A204.1 (cell line): Measurements from ENCODE around the gene RNF222.

Experiments
- FAIRE-seq: peaks from 2 replicates; lab custom pipeline; 2012; peaks lifted over from hg19 to GRCh38; lab: Jason Lieb, UNC

RNF222 gene, protein sequence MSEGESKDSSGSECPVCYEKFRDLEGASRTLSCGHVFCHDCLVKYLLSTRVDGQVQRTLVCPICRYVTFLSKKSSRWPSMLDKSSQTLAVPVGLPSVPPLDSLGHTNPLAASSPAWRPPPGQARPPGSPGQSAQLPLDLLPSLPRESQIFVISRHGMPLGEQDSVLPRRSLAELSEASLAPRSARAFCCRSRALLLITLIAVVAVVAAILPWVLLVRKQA

DNA sequence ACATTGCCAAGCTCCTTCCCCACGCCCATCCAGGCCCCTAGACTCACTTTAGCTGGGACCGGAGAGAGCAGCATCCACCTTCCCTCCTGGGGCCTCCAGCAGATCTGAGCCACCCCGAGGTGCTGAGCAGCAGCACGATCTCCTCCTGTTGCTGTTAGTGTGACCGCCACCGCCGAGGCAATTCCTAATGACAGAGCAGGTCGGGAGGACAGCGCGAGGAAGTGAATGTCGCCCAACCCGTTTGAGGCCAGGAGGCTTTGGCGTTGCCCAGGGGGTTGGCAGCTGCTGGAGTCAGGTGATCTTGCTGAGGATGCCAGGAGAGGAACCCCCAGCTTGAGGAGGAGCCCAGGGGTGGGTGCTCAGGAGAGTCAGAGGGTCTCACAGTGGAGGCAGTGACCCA is at the start of gene RNF222:
TSS of gene RNF222 (minus strand) at position 192 of the 400 bp plus-strand sequence. CDS start 4,366 bp downstream, outside the sequence.
- FAIRE-seq, result no peak

DNA sequence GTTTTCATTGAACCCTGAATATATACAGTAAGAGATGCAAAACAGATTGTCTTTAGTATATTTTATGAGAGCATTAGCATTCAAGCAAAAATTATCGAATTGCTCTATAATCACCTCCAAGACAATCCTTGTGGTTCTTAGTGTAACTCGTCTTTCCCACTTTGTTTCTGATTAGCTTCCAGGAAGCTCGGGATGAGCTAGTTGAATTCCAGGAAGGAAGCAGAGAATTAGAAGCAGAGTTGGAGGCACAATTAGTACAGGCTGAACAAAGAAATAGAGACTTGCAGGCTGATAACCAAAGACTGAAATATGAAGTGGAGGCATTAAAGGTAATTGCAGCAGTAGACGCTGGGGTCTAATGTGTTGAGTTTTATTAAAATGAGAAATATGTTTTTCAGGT is 47.9 kb upstream of the RNF222 start:
- no peak for FAIRE-seq

GRCh38 chr17:8444494-8444893 is 46.9 kb upstream of the RNF222 start:
- FAIRE-seq, result no peak

- no peak for FAIRE-seq
Measured at GRCh38 chr17:8443756-8444155, 46.1 kb upstream of the RNF222 start.

DNA sequence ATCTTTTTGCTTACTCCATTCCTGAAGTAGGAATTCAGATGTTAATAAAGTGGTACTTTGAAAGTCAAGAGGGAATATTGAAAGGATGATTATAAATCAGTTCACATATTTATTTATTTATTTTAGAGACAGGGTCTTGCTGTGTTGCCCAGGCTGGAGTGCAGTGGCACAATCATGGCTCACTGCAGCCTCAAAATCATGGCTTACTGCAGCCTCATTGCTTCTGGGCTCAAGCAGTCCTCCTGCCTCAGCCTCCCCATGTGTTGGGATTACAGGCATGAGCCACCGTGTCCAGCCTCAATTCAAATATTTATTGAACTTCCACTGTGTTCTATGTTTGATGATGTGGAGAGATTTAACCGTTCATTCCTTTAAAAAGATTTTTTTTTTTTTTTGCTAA is 44.7 kb upstream of the RNF222 start:
- FAIRE-seq, result no peak

DNA sequence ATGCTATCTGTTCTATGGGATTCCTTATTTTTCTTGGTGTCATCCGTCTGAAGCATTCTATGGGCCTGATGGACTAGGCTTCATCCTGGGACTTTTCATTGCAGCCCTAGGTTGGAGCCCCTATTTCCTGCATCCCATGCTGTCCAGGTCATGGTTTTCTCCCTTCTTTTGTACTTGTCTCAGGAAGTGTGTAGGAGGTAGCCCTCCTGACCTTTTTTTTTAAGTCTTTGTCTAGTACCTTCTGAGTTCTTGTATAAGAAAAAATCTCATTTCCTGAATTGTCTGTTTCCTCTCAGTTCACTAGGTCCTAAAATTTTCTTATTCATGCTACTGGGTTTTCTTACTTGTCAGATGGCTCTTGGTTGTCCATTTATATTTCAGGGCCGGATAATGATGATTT is 44.1 kb upstream of the RNF222 start:
- FAIRE-seq, result no peak

GRCh38 chr17:8439681-8440080 is 42.1 kb upstream of the RNF222 start:
- FAIRE-seq, result no peak

DNA sequence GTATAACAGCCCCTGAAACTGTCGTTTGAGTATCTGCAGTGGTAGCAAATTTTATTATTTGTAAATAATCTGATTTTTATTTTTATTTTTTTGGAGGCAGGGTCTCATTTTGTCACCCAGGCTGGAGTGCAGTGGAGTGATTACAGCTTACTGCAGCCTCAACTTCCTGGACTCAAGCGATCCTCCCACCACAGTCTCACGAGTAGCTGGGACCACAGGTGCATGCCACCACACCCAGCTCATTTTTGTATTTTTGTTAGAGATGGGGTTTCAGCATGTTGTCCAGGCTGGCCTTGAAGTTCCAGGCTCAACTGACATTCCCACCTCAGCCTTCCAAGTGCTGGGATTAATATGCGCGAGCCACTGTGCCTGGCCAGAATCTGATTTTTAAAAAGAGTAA is 40.8 kb upstream of the RNF222 start:
- FAIRE-seq, result no peak

GRCh38 chr17:8436844-8437171 is 39.2 kb upstream of the RNF222 start:
- FAIRE-seq, result no peak

- no peak for FAIRE-seq
Measured at GRCh38 chr17:8436169-8436843, 38.7 kb upstream of the RNF222 start.

GRCh38 chr17:8435245-8436168 is 37.9 kb upstream of the RNF222 start, which contains the start of gene NDEL1:
TSS of gene NDEL1 (plus strand) at chr17:8435884. CDS start at chr17:8444272, 8,388 bp downstream.
- FAIRE-seq, result no peak

- FAIRE-seq, result no peak
Measured at GRCh38 chr17:8430966-8431365, 33.3 kb upstream of the RNF222 start.

DNA sequence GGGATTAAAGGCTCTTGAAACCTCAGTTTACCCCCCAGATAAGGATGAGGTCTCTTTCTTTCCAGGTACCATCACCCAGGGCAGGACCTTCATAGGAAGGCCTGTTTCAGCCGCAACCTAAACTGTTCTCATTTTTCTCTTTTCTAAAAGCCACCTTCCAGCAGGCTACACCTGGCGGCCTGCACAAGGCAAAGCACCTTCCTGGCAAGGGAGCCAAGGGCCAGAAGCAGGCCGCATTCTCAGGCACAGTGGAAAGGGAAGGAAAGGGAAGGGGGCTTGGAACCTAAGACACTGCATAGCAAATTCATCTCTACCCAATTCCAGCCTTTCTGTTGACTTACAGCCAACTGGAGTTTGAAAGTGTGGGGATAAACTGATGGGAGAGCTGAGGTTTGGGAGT is 29.2 kb upstream of the RNF222 start:
- FAIRE-seq, result no peak

DNA sequence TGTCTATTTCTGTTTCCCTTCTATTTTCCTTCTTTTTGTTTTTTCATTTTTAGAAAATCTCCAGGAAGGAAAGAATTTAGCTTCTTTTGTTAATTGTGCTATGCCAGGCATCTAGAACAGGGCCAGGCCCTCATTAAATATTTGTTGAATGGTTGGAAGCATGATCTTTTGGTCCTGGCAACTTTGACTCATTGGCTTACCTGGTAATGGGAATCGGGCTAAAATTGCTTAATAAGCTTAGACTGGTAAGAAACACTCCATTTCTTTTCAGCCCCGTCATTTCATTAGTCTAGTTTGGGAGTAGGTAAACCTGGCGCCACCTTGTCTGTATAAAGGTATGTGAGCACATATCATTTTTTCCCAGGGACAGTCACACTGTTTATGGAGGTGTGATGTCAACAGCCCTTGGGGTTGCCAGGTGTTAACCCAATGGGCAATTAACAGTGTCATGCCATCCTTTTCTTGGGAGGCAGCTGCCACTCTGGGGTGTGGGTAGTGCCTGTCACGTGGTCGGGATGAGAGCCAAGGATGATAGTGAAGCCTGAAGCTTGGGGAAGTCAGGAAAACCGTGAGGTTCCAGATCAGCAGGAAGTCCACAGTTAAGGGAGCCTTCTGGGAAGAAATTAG is 28.6 kb upstream of the RNF222 start:
- no peak for FAIRE-seq

DNA sequence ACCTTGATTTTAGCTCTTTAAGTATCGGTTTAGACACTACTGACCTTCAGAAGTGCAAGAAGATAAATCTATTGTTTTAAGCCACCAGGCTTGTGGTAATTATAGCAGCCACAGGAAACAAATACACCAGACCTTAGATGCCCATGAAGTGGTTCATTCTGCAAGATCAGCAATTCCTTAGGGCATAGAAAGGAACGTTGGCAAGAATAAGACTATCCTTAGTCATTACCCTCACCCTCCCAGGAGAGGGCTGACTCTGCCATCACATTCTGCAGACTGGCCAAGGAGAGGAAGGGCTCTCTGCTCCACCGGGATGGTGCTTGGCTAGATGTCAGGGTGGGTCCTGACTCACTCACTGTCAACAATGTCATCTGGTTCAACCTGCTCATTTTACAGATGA is 23.9 kb upstream of the RNF222 start:
- no peak for FAIRE-seq

GRCh38 chr17:8420041-8420934 is 22.7 kb upstream of the RNF222 start:
- no peak for FAIRE-seq

DNA sequence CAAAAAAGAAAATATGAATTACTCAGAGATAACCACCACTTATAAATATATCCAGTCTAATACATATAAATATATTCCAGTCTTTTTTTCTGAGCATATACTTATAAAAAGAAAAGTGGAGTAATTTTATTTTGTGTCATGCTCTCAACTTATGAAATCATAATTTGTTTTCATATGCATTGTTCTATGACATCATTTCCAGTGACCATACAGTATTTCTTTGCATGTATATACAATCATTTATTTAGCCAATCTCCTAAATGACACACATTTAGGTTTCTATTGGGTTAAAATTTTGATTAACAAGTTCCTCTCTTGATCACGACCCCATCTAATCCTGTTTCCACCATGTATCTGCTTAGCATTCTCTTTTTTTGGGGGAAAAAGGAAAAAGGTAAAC is 21.7 kb upstream of the RNF222 start:
- FAIRE-seq, result peak; percentile 9

DNA sequence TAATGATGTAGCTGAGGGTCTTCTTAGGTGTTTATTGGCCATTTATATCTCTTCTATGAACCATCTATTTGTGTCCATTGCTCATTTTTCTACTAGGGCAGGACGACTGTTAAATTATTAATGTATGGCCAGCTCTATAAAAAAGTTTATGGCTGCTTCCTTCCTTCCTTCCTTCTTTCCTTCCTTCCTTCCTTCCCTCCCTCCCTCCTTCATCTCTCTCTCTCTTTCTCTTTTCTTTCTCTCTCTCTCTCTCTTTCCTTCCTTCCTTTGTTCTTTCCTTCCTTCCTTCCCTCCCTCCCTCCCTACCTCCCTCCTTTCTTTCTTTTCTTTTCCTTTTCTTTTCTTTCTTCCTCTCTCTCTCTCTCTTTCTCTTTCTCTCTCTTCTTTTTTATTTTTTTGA is 20.8 kb upstream of the RNF222 start:
- no peak for FAIRE-seq

DNA sequence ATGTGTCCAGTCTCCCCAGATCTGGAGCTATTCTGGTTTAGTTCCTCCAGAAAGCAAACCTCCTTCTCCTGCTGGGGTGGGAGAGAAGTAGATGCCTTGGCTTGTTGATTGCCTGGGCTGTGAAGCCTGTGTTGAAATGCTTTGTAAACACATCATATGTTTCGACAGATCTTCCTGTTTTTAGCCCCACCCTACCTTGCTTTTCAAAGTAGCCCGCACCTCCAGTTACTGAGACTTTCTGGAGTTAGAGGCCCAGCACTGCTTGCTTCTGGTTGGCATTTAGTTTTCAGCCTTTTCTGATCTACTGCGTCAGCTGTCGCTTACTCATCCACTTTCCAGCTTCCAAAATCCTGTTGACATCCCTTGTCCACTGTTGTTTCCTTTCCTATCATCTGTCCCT is 20.2 kb upstream of the RNF222 start:
- no peak for FAIRE-seq

- no peak for FAIRE-seq
Measured at GRCh38 chr17:8413938-8414337, 16.3 kb upstream of the RNF222 start.

DNA sequence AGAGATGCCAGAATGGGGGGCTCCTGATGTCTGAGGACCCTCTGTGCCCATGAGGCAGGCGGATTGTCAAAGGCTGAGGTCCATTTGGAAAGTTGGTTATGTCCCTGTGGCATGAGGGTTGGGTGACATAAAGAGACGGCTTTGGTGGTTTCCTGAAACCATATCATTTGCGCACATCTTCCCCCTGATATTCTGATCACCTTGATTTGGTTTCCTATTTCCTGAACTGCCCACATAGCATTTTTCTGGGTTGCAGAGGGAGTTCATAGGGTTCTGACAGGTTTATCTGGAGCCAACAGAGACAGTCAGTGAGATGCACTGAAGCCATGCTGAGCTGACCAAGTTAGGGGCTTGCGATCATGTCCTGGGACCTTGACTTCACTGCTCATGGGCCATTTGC is 15.7 kb upstream of the RNF222 start:
- no peak for FAIRE-seq

DNA sequence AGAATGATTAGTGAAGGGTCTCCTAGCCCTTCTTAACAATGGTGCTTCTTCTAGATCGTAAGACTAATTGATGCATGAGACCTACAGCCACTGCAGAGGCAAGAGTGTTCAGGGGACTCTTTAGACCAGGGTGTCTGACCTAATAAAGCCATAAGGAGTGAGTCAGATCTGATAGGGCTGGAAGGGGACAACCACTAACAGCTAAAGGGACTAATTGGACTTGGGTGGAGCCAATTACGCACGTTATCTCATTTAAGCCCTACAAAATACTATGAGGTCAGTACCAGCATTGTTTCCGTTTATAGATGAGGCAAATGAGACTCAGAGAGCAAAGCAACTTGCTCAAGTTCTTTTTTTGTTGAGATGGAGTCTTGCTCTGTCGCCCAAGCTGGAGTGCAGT is 14.5 kb upstream of the RNF222 start:
- no peak for FAIRE-seq
